Measurements from ENCODE around the gene ASPSCR1.

ASPSCR1 gene

DNA sequence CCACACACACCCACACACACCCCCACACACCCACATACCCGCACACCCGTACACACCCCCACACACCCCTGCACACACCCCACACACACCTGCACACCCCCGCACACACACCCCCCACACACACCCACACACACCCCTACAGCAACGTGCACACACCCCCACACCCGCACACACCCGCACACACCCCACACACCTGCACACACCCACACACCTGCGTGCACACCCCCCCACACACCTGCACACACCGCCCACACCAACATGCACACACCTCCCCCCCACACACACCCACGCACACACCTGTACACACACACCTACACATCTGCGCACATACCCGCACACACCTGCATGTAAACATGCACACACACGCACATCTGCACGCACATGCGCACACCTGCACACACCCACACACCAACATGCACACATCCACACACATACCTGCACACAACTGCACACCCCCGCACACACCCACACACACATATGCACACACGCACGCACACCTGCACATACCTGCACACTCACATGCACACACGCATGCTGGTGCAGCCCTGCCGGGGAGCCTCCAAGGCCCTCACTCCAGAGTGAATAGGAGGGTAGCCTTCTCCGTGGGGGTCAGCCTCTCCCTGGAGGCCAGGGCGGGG lies 7.5 kb downstream of the ASPSCR1 start:
- DNase-seq = no peak

DNA sequence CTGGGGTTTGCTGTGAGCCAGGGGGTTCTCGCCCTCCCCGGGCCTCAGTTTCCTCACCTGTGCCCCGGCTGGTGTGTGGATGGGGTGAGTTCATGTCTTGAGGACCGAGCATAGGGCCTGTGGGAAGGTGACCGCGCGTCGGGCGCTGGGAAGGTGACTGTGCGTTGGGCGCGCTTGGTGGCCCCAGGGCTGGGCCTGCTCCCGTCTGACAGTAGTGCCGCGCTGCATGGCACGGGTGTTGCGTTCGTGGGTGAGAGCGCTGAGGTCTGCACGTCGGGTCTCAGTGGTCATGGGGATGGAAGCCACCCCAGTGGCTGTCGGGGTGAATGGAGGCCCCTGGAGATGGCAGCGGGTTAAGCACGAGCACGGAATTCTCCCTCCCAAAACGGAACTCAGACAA lies 9.2 kb downstream of the ASPSCR1 start:
- no peak for DNase-seq

DNA sequence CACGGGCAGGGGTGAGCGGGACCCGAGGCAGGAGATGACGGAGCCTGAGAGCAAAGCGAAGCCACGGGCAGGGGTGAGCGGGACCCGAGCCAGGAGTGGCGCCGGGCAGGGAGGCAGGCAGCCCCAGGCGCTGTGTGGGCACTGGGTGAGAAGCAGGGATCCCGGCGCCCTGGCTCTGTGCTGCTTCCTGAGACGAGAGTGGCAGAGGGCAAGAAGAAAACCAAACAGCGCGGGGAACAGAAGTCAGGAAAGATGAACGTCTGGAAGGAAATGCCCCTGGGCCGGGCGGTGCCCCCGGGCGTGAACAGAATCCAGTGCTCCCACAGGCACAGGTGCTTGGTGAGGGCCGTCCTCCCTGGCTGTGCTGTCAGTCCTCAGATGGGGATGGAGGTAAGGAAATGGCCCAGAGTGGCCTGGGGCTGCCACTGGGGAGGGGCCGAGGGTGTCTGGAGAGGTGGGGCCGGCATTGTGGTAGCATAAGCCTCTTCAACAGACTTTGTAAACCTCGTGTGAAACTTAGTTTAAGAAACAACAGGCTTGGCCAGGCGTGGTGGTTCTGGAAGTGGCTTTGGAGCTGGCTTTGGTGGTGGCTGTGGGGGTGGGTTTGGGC lies 9.8 kb downstream of the ASPSCR1 start:
- no peak for DNase-seq

- DNase-seq = no peak
Observed at GRCh38 chr17:81990836-81991683, 13.6 kb downstream of the ASPSCR1 start.

DNA sequence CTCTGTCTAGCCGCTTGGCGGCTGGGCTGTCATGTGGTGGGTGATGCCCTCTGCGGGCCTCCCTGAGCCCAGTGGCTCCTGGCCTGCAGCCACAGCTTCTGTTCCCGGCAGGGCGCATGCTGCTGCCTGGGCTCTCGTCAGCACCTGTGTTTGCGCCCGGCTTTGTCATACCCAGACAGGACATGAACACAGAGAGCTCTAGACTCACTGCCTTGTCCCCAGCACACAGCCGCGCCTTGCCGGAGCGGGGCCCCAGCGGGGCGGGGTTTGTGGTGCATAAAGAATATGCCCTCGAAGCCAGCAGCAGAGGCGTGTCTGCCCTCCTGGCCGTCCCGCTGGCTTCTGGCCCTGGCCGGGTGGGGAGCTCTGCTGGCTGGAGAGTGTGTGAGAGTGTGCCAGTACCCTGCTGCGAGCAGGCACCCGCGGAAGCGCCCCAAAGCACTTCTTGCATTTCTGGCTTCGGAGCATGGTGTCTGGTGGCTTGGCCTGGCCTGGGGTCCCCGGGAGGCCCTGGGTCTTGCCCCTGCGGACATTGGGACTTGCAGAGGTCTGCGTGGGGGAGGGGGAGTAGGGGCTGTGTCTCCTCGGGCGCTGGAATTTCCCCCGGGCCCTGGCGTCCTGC lies 14.4 kb downstream of the ASPSCR1 start:
- DNase-seq = peak; percentile 61

- DNase-seq = no peak
Observed at GRCh38 chr17:81992306-81993102, 15.1 kb downstream of the ASPSCR1 start.

DNA sequence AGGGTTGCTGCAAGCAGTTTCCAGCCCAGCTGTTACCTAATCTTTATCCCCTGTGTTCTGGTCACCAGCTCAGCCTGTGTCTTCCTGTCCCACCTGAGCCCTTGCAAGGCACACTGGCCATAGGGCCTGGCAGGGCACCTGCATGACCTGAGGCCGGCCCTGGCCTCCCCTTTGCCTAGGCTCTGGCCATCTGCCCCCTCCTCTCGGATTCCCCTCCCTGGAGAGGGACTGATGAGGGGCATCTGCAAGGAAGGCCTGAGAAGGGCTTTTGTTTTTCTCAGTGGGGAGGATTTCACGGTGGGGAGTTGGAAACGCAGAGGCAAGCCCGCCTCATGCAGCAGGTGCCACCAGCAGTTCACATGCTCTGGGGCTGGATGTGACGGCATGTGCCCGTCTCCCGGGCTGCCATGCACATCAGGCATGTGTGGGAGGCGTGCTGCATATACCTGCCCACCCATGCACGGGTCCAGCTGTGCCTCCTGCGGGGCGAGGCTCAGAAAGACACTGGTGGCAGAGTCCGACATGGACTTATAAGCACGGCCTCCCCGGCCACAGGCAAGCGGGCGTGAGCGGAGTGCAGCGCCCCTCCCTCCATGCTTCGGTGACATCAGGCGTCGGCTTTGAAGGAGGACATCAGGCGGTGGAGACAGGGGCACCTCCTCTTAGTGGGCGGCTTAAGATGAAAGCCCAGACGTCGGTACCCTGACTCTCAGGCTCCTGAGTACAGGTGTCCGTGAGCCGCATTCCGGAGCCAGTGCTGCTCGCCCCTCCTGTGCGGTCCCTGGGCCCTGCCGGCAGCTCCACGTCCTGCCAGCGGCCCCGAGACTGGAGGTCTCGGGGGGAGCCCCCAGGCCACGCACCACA lies 16.5 kb downstream of the ASPSCR1 start:
- no peak for DNase-seq

DNA sequence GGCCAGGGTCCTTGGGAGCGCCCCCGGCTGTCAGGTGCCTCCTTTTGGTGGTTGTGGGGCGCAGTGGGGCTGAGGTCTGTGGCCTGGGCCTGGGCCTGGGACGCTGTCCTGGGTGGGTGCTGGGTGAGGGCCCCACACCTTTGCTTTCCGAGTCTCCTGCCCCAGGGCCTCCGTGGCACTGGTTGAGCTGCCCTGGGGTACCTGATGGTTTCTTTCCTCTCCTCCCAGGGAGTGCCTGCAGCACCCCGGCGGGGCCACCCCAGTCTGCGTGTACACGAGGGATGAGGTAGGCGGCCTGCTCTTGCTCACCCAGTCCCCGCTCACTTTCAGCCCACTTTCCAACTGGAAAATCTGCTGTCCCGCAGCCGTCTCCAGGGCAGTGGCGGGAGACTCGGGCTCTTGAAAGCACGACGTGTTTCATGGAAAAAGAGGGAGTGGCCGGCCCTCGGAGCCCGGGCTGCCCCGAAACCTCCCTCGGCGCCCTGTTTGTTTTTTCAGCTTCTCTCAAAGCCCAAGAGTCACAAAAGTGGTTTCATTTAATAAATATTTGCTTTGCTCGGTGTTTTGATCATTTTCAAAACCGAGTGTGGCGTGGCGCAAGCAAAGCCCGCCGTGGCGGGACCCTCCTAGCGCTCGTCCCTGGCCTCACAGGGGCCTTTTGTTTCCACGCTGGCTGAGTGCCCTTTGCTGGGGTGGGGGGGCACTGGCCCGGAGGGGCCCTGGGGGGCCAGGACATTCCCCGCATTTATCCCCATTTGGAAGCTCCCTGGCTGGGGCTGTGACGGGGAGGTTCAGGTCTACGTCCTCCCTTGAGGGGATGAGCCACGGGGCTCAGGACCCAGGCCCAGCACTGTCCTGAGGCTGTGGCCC lies 17.4 kb downstream of the ASPSCR1 start:
- no peak for DNase-seq

- DNase-seq = no peak
Observed at GRCh38 chr17:81995463-81996231, 18.2 kb downstream of the ASPSCR1 start.

DNA sequence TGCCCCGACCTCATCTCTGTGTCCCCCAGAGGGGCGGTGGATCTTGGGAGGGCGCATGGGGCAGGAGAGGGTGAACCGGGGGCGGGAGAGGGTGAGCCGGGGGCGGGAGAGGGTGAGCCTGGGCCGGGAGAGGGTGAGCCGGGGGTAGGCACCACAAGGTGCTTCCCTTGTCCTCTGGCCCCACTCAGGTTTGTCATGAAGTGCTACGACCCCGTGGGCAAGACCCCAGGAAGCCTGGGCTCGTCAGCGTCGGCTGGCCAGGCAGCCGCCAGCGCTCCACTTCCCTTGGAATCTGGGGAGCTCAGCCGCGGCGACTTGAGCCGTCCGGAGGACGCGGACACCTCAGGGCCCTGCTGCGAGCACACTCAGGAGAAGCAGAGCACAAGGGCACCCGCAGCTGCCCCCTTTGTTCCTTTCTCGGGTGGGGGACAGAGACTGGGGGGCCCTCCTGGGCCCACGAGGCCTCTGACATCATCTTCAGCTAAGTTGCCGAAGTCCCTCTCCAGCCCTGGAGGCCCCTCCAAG lies 18.9 kb downstream of the ASPSCR1 start:
- DNase-seq = no peak

- DNase-seq = no peak
Observed at GRCh38 chr17:81996757-81997441, 19.5 kb downstream of the ASPSCR1 start.

GRCh38 chr17:81998212-81998611 lies 20.8 kb downstream of the ASPSCR1 start:
- DNase-seq = no peak

DNA sequence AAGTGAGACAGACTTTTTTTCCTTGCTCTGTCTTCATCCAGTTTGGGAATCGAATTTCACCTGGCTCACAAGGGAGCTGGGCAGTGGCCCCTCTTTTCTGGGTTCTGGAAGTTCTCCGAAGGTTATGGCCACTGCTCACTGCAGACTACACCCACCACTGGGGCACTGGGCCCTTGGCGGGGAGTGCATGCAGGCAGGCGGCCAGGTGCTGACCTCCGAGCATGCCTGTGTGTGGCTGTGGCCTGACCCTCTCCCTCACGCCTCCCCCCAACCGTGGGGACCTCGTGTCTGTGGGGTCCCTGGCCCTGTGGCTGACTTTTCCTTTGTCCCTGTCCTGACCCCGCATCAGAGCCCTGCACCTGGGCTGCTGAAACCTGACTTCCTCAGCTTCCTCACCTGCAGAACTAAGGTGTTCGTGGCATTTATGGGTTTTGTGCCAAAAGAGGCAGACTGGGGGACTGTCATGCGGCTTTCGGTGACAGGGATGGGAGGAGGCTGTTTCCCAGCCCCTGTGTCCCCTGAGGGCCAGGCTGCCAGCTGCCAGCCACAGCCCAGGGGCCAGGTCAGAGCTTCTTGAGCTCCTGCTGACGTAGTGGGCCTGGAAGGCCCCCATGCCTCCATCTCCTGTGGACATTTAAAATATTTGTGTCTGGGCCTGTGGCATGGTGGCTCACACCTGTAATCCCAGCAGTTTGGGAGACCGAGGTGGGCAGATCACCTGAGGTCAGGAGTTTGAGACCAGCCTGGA lies 21.4 kb downstream of the ASPSCR1 start:
- DNase-seq = no peak

DNA sequence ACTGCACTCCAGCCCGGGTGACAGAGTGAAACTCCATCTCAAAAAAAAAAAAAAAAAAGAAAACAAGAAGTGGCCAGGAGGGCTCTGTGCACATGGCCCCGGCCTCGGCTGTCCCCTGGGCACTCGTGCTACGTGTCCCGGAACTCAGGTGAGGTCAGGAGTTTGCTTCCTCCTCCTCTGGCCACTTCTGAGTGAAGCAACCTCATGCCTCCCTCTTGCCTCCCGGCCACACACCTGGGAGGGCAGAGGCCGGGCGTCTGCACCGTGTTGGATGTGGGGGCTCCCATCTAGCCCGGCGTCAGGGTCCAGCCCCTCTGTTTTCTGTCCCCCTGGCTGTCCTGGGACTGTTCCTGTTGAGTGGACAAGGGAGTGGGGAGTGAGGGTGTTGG lies 22.2 kb downstream of the ASPSCR1 start:
- DNase-seq = no peak

DNA sequence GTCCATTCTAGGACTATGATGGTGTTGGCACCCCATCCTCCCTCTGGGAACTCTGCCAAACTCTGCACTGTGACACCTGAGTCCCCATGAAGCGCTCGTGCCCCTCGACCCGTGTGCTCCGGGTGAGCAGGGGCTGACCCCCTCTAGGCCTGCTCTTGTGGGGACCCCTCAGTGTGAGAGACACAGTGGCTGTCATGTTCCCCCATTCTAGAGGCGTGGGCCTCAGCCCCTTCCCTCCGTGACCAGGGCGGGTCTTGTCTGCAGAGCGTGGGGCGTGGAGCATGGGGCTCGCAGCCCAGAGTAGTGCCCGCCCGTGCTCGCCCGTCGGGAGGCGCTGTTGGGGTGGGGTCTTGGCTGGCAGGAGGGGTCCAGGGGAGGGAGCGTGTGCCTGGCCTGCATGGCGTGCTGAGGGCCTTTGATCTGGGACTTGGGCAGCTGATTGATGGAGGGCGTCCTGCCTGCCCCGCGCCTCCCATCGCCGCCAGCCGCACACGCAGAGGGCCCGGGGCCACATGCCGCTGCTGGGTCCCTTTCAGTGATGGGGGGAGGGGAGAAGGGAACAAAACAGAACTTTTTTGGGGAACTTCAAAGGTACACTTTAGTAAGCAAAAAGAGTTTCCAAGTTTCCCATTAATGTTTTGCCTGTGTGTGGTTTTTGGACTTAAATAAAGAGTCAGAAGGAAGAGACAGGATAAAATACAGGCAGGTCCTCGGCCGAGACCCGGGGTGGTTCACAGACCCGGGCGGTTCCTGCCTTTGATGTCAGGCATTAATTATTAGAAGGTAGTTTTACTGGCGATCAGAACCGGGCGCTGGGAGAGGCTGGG lies 22.8 kb downstream of the ASPSCR1 start:
- no peak for DNase-seq

DNA sequence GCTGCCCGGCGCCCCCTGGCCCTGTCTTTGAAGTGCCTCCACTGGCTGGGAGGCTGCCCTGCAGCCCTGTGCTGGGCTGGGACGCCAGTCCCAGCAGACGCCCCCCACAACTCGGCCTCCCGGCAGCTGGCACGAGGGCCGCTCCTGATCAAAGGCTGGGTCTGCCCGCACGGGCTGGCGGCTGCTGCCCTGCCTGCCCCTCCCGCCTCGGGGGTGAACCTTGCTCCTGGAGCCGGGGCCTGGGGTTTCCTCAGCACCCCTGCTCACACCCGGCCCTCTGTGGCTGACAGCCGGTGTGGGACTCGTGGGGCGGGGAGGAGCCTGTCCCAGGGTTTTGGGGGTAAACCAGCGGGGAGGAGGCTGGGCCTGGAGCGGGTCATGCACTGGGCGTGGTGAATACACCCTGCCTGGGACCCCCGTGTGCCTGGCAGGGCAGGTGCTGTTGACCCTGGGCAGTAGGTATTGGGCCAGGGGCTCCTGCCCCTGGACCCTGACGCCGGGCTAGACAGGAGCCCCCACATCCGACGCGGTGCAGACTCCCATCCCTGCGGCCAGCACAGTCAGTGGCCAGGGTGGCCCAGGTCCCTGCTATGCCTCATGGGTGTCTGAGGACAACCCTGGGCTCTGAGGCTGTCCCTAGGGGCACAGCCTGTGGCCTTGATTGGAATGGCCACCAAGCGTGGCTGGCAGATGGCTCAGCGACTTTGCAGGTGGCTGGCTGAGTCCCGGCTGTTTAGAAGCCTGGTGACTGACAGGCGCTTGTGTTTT lies 23.6 kb downstream of the ASPSCR1 start:
- DNase-seq = no peak

All from EL (cell line).